ENCODE data around the gene ZMIZ1.

DNA sequence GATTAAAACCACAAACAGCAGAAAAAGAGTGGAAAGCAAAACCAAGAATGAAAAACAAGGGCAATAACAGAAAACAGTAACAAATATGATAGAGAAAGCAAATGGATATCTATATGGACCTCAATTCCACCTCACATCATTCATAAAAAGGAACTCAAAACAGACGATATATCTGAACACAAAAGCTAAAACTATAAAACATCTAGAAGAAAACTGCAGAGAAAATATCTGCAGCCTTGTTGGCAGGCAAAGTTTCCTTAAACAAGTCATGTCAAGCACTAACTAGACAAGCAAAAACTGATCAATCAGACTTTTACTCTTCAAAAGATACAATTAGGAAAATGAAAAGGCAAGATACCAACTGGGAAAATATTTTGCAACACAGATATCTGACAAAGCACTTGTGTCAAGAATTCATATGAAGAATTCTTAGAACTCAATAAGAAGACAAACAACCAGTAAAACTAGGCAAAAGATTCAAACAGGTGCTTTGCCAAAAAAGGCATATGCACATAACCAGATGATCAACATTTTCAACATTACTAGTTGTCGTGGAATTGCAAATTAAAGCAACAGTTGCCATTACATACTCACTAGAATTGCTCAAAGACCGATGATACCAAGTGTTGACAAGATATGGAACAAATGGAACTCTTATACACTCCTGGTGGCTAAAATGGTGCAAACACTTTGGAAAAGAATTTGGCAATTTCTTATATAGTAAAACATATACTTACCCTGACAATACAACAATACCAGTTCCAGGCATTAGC lies 25.9 kb upstream of the ZMIZ1 start:
- TF ChIP-seq ZNF658 (tag by site-specific recombination; IDR thresholded peaks at IDR 0.05) (no peak), CTCF (tag by site-specific recombination; IDR thresholded peaks at IDR 0.05) (no peak), ZNF555 (tag by site-specific recombination; conservative IDR thresholded peaks at IDR 0.05) (no peak), ZNF214 (tag by site-specific recombination; IDR thresholded peaks at IDR 0.05; ENCODE audit: borderline replicate concordance) (no peak), ZNF354C (tag by site-specific recombination; IDR thresholded peaks at IDR 0.05; ENCODE audit: borderline replicate concordance, low read depth) (no peak), ZNF558 (tag by site-specific recombination; IDR thresholded peaks at IDR 0.05) (no peak), ZNF24 (tag by site-specific recombination; IDR thresholded peaks at IDR 0.05) (no peak), PRDM10 (tag by site-specific recombination; IDR thresholded peaks at IDR 0.05) (no peak), ZBTB21 (tag by site-specific recombination; IDR thresholded peaks at IDR 0.05) (no peak), OVOL3 (tag by site-specific recombination; IDR thresholded peaks at IDR 0.05) (no peak), ZNF639 (tag by site-specific recombination; IDR thresholded peaks at IDR 0.05) (no peak), TCF7L2 (IDR thresholded peaks at IDR 0.05; ENCODE audit: borderline replicate concordance, low read depth, low read length) (no peak)
- TF ChIP-seq, protein P1, sequence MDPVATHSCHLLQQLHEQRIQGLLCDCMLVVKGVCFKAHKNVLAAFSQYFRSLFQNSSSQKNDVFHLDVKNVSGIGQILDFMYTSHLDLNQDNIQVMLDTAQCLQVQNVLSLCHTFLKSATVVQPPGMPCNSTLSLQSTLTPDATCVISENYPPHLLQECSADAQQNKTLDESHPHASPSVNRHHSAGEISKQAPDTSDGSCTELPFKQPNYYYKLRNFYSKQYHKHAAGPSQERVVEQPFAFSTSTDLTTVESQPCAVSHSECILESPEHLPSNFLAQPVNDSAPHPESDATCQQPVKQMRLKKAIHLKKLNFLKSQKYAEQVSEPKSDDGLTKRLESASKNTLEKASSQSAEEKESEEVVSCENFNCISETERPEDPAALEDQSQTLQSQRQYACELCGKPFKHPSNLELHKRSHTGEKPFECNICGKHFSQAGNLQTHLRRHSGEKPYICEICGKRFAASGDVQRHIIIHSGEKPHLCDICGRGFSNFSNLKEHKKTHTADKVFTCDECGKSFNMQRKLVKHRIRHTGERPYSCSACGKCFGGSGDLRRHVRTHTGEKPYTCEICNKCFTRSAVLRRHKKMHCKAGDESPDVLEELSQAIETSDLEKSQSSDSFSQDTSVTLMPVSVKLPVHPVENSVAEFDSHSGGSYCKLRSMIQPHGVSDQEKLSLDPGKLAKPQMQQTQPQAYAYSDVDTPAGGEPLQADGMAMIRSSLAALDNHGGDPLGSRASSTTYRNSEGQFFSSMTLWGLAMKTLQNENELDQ (tag by site-specific recombination; IDR thresholded peaks at IDR 0.05; ENCODE audit: low read depth) = no peak
- TF ChIP-seq, protein P2, sequence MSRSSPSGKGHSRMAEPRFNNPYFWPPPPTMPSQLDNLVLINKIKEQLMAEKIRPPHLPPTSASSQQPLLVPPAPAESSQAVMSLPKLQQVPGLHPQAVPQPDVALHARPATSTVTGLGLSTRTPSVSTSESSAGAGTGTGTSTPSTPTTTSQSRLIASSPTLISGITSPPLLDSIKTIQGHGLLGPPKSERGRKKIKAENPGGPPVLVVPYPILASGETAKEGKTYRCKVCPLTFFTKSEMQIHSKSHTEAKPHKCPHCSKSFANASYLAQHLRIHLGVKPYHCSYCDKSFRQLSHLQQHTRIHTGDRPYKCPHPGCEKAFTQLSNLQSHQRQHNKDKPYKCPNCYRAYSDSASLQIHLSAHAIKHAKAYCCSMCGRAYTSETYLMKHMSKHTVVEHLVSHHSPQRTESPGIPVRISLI (tag by site-specific recombination; IDR thresholded peaks at IDR 0.05) = no peak

Data from HEK293 (cell line).